Lower leg skin (tissue), 3 donors: ENCODE results near the gene DNAI2.

Source experiments
- POLR2A ChIP-seq, 2 donors: fragments of 450-650 bp; IDR thresholded peaks; one replicate each; pipeline ENCODE4 v1.6.1; 2016 to 2017; ENCODE audit warnings: antibody characterized with exemption in 2 of 2, mild to moderate bottlenecking in 1 of 2, moderate library complexity in 1 of 2
- TF ChIP-seq, protein P1 (sequence below), 3 donors: fragments of 450-650 bp; IDR thresholded peaks; one replicate each; pipeline ENCODE4 v1.5.1; 2016; ENCODE audit warnings: antibody characterized with exemption in 3 of 3, mild to moderate bottlenecking in 3 of 3, moderate library complexity in 2 of 3

GRCh38 chr17:74314877-74315276 is 40.8 kb downstream of the DNAI2 start:
- TF ChIP-seq, protein P1, sequence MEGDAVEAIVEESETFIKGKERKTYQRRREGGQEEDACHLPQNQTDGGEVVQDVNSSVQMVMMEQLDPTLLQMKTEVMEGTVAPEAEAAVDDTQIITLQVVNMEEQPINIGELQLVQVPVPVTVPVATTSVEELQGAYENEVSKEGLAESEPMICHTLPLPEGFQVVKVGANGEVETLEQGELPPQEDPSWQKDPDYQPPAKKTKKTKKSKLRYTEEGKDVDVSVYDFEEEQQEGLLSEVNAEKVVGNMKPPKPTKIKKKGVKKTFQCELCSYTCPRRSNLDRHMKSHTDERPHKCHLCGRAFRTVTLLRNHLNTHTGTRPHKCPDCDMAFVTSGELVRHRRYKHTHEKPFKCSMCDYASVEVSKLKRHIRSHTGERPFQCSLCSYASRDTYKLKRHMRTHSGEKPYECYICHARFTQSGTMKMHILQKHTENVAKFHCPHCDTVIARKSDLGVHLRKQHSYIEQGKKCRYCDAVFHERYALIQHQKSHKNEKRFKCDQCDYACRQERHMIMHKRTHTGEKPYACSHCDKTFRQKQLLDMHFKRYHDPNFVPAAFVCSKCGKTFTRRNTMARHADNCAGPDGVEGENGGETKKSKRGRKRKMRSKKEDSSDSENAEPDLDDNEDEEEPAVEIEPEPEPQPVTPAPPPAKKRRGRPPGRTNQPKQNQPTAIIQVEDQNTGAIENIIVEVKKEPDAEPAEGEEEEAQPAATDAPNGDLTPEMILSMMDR (IDR thresholded peaks at IDR 0.05) = no peak
- TF ChIP-seq POLR2A (IDR thresholded peaks at IDR 0.05) = no peak
